ENCODE measurements around the gene FBXO3. TPM values are rescaled to one million over a fixed set of nuclear protein-coding genes. Genes with fewer than 3 reads are reported as not detected.
"Not testable (repeated sequence)": the region's sequence is repeated elsewhere in the genome, so short reads cannot be mapped to it uniquely, and the experiment has no call there.

The FBXO3 gene
- 10 to 100 TPM; 13.4 to 14.0 TPM for total RNA-seq

GRCh38 chr11:33773987-33774735 is at the start of gene FBXO3:
FBXO3 (minus strand) TSS chr11:33774520; CDS start chr11:33774497, 23 bp downstream.
- no peaks in the 10 kb centered on the region for H3K27me3 Mint-ChIP-seq
- peak within 1 kb of the TSS; percentile 85 for H3K27ac Mint-ChIP-seq
- peaks cover 31% of the 10 kb centered on the region for H3K4me1 Mint-ChIP-seq
- ATAC-seq (replicated peaks): peak; percentile 85
- no peaks in the 10 kb centered on the region for H3K9me3 Mint-ChIP-seq
- H3K4me3 Mint-ChIP-seq: peak within 1 kb of the TSS; percentile 94
- peaks cover 14% of the 10 kb centered on the region for H3K36me3 Mint-ChIP-seq (ENCODE audit: low read depth)

- H3K4me1 Mint-ChIP-seq; H3K9me3 Mint-ChIP-seq; ATAC-seq (replicated peaks); H3K4me3 Mint-ChIP-seq; H3K36me3 Mint-ChIP-seq (ENCODE audit: low read depth); H3K27ac Mint-ChIP-seq: not testable (repeated sequence)
- H3K27me3 Mint-ChIP-seq: peaks cover 37% of the 10 kb centered on the region
Observed at GRCh38 chr11:33822981-33823380, 48.7 kb upstream of the FBXO3 start.

- Mint-ChIP-seq H3K27ac (no peak overlapping the region), H3K4me3 (no peak overlapping the region), H3K27me3 (peaks cover 33% of the 10 kb centered on the region), H3K9me3 (no peaks in the 10 kb centered on the region), H3K4me1 (no peaks in the 10 kb centered on the region), H3K36me3 (ENCODE audit: low read depth) (no peaks in the 10 kb centered on the region)
- no peak for ATAC-seq (replicated peaks)
Observed at GRCh38 chr11:33819278-33820035, 45.1 kb upstream of the FBXO3 start.

GRCh38 chr11:33808228-33808828 is 34.0 kb upstream of the FBXO3 start:
- no peak overlapping the region for H3K4me3 Mint-ChIP-seq
- peaks cover 12% of the 10 kb centered on the region for H3K27me3 Mint-ChIP-seq
- no peaks in the 10 kb centered on the region for H3K36me3 Mint-ChIP-seq (ENCODE audit: low read depth)
- no peaks in the 10 kb centered on the region for H3K9me3 Mint-ChIP-seq
- ATAC-seq (replicated peaks): peak; percentile 83
- H3K4me1 Mint-ChIP-seq: no peaks in the 10 kb centered on the region
- no peak overlapping the region for H3K27ac Mint-ChIP-seq

GRCh38 chr11:33804471-33804870 is 30.2 kb upstream of the FBXO3 start:
- Mint-ChIP-seq H3K27me3 (peaks cover 30% of the 10 kb centered on the region), H3K4me3 (no peak overlapping the region), H3K27ac (no peak overlapping the region), H3K36me3 (ENCODE audit: low read depth) (no peaks in the 10 kb centered on the region), H3K4me1 (no peaks in the 10 kb centered on the region), H3K9me3 (no peaks in the 10 kb centered on the region)
- ATAC-seq (replicated peaks): no peak

- Mint-ChIP-seq H3K4me1 (no peaks in the 10 kb centered on the region), H3K27me3 (peaks cover 36% of the 10 kb centered on the region), H3K9me3 (no peaks in the 10 kb centered on the region), H3K27ac (no peak overlapping the region), H3K4me3 (no peak overlapping the region), H3K36me3 (ENCODE audit: low read depth) (no peaks in the 10 kb centered on the region)
- peak; percentile 46 for ATAC-seq (replicated peaks)
Observed at GRCh38 chr11:33802194-33802950, 28.1 kb upstream of the FBXO3 start.

GRCh38 chr11:33801821-33802193 is 27.5 kb upstream of the FBXO3 start:
- no peak for ATAC-seq (replicated peaks)
- no peak overlapping the region for H3K4me3 Mint-ChIP-seq
- no peak overlapping the region for H3K27ac Mint-ChIP-seq
- no peaks in the 10 kb centered on the region for H3K36me3 Mint-ChIP-seq (ENCODE audit: low read depth)
- H3K27me3 Mint-ChIP-seq: peaks cover 38% of the 10 kb centered on the region
- no peaks in the 10 kb centered on the region for H3K4me1 Mint-ChIP-seq
- H3K9me3 Mint-ChIP-seq: no peaks in the 10 kb centered on the region

- H3K4me1 Mint-ChIP-seq: no peaks in the 10 kb centered on the region
Observed at GRCh38 chr11:33797879-33798278, 23.6 kb upstream of the FBXO3 start.

GRCh38 chr11:33790040-33790439 is 15.7 kb upstream of the FBXO3 start:
- no peaks in the 10 kb centered on the region for H3K4me1 Mint-ChIP-seq

More at GRCh38 chr11:33797879-33798278, 23.6 kb upstream of the FBXO3 start:
- Mint-ChIP-seq H3K9me3 (no peaks in the 10 kb centered on the region), H3K27ac (no peak overlapping the region), H3K4me3 (no peak overlapping the region), H3K36me3 (ENCODE audit: low read depth) (no peaks in the 10 kb centered on the region), H3K27me3 (peaks cover 55% of the 10 kb centered on the region)
- ATAC-seq (replicated peaks): no peak

GRCh38 chr11:33788095-33788494 is 13.8 kb upstream of the FBXO3 start:
- not testable (repeated sequence) for H3K9me3 Mint-ChIP-seq; H3K4me1 Mint-ChIP-seq; ATAC-seq (replicated peaks)

More at GRCh38 chr11:33790040-33790439, 15.7 kb upstream of the FBXO3 start:
- H3K4me3 Mint-ChIP-seq: no peak overlapping the region
- peaks cover 31% of the 10 kb centered on the region for H3K27me3 Mint-ChIP-seq
- no peaks in the 10 kb centered on the region for H3K36me3 Mint-ChIP-seq (ENCODE audit: low read depth)
- no peaks in the 10 kb centered on the region for H3K9me3 Mint-ChIP-seq
- H3K27ac Mint-ChIP-seq: no peak overlapping the region
- ATAC-seq (replicated peaks): no peak

GRCh38 chr11:33787076-33787475 is 12.8 kb upstream of the FBXO3 start:
- no peak for ATAC-seq (replicated peaks)
- no peaks in the 10 kb centered on the region for H3K9me3 Mint-ChIP-seq
- no peaks in the 10 kb centered on the region for H3K36me3 Mint-ChIP-seq (ENCODE audit: low read depth)
- H3K27ac Mint-ChIP-seq: no peak overlapping the region
- no peak overlapping the region for H3K4me3 Mint-ChIP-seq
- peaks cover 23% of the 10 kb centered on the region for H3K27me3 Mint-ChIP-seq
- no peaks in the 10 kb centered on the region for H3K4me1 Mint-ChIP-seq

More at GRCh38 chr11:33788095-33788494, 13.8 kb upstream of the FBXO3 start:
- not testable (repeated sequence) for H3K4me3 Mint-ChIP-seq; H3K36me3 Mint-ChIP-seq (ENCODE audit: low read depth); H3K27ac Mint-ChIP-seq
- peaks cover 28% of the 10 kb centered on the region for H3K27me3 Mint-ChIP-seq

- Mint-ChIP-seq H3K36me3 (ENCODE audit: low read depth) (no peaks in the 10 kb centered on the region), H3K4me3 (no peak overlapping the region), H3K4me1 (no peaks in the 10 kb centered on the region), H3K9me3 (no peaks in the 10 kb centered on the region), H3K27ac (no peak overlapping the region), H3K27me3 (peaks cover 25% of the 10 kb centered on the region)
- ATAC-seq (replicated peaks): no peak
Observed at GRCh38 chr11:33785609-33786008, 11.3 kb upstream of the FBXO3 start.

GRCh38 chr11:33779849-33780528 is 5.7 kb upstream of the FBXO3 start:
- Mint-ChIP-seq H3K27me3 (peaks cover 17% of the 10 kb centered on the region), H3K4me1 (peaks cover 10% of the 10 kb centered on the region), H3K27ac (no peak overlapping the region), H3K36me3 (ENCODE audit: low read depth) (no peaks in the 10 kb centered on the region), H3K9me3 (no peaks in the 10 kb centered on the region), H3K4me3 (no peak overlapping the region)
- ATAC-seq (replicated peaks): no peak

GRCh38 chr11:33778675-33779074 is 4.4 kb upstream of the FBXO3 start:
- Mint-ChIP-seq H3K27ac (no peak overlapping the region), H3K9me3 (no peaks in the 10 kb centered on the region), H3K4me3 (no peak overlapping the region), H3K27me3 (peaks cover 14% of the 10 kb centered on the region), H3K4me1 (peaks cover 14% of the 10 kb centered on the region), H3K36me3 (ENCODE audit: low read depth) (no peaks in the 10 kb centered on the region)
- no peak for ATAC-seq (replicated peaks)
